Stimulated activated CD4-positive, alpha-beta T cell treated with anti-CD3 and anti-CD28 coated beads, Interleukin-2, amount 100 ng/mL, for 24 hours (primary cell): ENCODE data around the gene SLC16A12.
"Not testable (repeated sequence)": the region's sequence is repeated elsewhere in the genome, so short reads cannot be mapped to it uniquely, and the experiment has no call there.

Source experiments
- DNase-seq, 2 donors: peaks; one replicate each; pipeline ENCODE4 v3.0.0-alpha.2; 2020

SLC16A12 gene

GRCh38 chr10:89468191-89468965 lies 67.0 kb downstream of the SLC16A12 start:
- no peak for DNase-seq

GRCh38 chr10:89466599-89467035 lies 68.8 kb downstream of the SLC16A12 start:
- no peak for DNase-seq

DNA sequence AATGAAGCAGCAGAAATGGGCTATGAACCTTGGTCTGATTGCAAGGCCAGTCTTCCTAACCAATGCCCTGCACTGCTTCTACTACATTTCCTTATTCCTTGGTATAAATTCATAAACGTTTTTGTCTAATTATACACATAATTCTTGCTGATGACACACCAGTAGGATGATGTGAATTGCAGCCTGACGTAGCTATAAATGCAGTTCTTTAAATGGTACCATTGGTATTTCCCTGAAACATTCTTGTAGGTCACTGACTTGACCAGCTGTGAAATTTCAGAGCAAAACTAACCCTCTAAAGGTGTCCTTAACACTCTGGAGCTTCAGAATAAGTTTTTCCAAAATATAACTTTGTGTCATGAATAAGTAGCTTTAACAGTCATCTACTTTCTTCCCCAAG lies 70.2 kb downstream of the SLC16A12 start:
- DNase-seq, result no peak

GRCh38 chr10:89463846-89464537 lies 71.4 kb downstream of the SLC16A12 start:
- no peak for DNase-seq

DNA sequence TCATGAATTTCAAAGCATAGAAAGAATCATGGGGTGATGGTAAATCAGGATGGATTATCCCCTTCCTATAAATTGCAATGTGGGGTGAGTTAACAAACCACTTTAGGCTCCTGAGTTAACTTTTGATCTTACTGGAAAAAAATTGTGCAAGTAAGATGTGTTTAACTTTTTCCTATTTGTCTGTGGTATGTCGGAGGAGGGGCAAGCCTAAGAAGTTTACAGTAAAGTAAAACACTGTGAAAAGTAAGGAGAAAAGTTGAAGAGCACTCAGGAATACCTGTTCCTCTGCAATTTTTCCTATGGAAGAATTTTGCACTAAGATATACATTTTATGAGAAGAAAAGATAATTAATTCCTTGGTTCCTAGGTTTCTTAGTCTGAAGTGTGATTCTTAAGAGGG lies 76.6 kb downstream of the SLC16A12 start:
- DNase-seq, result no peak

DNA sequence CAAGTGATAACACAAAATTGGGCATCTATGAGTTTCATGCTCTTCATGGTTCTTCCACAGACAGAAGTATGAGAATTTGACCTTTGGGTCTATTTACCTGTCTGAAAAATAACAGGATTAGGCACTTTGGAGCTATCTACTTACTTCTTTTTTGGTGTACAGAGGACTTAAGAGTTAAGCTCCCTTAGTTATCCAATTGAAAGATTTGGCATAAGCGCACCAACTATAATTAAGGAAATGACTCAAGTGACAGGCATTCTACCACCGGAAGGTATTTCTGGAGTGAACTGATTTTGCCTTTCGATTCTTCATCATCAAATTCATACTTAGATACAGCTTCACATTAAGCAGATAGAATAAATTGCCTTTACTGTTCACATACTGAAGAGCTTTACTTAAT lies 77.1 kb downstream of the SLC16A12 start:
- DNase-seq, result no peak

- no peak for DNase-seq
Observed at GRCh38 chr10:89454561-89455347, 80.6 kb downstream of the SLC16A12 start.

- no peak for DNase-seq
Observed at GRCh38 chr10:89452193-89452592, 83.2 kb downstream of the SLC16A12 start.

GRCh38 chr10:89450901-89451300 lies 84.5 kb downstream of the SLC16A12 start:
- no peak for DNase-seq

DNA sequence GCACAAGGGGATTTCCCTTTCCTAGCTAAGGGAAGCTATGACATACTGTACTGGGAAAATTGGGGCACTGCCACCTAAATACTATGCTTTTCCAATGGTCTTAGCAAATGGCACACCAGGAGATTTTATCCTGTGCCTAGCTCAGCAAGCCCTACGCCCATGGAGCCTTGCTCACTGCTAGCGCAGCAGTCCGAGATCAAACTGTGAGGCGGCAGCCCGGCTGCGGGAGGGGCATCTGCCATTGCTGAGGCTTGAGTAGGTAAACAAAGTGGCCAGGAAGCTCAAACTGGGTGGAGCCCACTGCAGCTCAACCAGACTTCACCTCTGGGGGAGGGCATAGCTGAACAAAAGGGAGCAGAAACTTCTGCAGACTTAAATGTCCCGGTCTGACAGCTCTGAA lies 90.6 kb downstream of the SLC16A12 start:
- DNase-seq, result not testable (repeated sequence)

DNA sequence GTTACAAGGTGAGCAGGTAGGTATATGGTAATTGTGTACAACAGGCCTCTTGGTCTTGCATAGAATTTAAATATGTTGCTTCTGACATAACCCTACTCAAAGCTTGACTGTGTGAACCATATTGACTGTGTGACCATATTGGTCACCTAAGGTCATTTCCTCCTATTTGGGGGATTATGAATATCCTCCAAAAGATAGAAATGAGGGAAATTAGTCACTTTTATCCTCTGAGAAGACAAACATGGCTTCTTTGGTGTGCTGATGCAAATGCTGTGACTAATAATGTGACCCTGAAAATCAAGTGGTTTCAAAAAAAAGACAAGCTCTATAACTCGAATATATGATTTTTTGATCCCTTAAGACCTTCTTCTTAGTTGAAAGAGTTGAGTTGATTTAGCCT lies 93.1 kb downstream of the SLC16A12 start:
- DNase-seq, result no peak

DNA sequence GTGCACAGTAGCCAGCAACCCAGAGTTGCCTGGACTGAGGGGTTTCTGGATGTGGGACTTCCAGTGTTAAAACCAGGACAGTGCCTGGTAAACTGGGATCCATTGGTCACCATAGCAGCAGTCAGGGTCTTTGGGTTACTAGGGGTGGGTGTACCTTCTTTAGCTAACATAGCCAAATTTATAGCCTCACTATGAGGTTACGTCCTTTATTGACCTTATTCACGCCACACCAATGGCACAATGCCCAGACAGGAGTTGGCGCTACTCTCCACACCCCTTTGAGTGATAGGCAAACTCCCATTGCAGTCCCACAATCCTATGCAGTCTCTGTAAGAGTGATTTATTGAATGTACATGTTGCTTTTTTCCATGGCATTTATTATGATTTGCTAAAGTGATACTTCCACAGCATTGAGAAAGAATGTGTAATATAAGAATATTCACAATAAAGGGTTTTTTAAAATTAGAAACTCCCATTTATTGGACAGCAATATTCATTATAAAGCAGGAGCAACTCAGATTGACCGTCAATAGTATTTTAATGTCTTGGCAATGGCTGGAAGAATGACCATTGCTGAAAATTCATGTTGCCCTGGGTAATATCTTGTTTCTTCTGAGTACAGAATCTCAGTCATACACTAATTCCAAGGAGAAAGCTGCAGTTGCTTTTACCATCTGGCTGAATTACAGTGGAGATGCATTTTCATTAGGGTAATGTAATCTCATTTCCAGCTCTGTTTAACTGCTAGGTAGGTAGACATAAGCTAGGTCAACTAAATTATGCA lies 95.0 kb downstream of the SLC16A12 start:
- DNase-seq, result no peak

DNA sequence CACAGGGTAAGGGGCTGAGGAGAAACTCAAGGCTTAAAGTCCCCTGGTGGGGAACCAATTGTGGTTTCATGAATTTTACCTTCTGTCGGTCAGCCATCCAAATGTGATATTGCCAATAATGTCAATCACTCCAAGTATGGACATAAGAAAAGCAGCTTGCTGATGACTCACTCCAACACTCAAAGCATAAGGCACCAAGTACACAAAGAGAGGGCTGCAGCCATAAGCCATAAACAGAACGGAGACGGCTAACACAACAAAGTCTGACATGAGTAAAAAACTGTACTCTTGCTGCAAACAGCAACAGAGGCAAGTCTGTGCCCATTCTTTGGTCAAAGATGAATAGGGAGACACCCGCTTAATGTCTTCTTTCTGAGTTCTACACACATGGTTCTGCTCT lies 96.9 kb downstream of the SLC16A12 start:
- DNase-seq, result no peak

- DNase-seq, result no peak
Observed at GRCh38 chr10:89431977-89432376, 103.4 kb downstream of the SLC16A12 start.

GRCh38 chr10:89428877-89429276 lies 106.5 kb downstream of the SLC16A12 start:
- no peak for DNase-seq

- no peak for DNase-seq
Observed at GRCh38 chr10:89427629-89428028, 107.8 kb downstream of the SLC16A12 start.

DNA sequence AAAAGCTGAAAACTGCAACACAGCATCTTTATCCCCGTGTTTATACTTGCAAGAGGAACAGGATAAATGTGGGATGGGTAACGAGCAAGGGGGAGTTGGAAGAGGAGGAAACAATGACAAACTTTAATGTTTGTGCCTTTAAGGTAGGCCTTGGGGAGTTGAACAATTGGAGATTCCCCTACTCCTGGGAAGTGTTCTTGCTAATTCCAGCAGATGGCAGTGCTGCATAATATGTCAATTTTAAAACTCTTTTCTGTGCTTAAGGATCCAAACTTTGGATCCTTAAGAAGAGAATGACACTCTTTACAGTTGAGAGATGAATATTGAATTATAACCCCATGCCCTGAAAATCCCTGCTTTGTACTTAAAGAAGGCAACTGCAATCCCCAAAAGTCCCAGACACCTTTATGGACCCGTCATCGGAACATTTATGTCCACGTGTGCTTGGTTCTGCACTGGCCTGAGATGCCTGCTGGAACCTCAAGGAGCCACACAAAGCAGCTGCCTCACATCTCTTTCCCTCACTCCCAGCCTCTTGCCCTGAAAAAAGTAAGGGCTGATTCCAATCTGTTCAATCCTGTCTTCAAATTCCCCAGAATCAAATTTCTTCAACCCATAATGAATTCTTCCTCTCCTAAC lies 109.0 kb downstream of the SLC16A12 start:
- DNase-seq, result no peak

DNA sequence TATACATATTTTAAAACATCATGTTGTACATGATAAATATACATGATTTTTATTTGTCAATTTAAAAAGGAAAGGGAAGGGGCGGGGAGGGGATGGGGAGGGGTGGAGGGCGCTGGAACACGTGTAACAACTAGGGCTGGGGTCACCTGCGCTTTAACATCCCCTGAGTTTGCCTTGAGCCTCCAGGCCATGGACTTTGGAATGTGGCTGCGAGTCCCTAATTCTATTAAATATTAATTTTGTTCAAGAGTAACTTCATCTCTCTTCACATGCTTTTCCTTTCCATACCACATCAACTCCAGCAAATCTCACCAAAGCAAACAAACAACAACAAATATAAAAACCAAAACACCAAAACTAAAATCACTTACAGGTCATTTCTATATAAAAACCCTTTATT lies 110.4 kb downstream of the SLC16A12 start:
- DNase-seq, result no peak

GRCh38 chr10:89421018-89421476 lies 114.3 kb downstream of the SLC16A12 start:
- DNase-seq, result no peak

DNA sequence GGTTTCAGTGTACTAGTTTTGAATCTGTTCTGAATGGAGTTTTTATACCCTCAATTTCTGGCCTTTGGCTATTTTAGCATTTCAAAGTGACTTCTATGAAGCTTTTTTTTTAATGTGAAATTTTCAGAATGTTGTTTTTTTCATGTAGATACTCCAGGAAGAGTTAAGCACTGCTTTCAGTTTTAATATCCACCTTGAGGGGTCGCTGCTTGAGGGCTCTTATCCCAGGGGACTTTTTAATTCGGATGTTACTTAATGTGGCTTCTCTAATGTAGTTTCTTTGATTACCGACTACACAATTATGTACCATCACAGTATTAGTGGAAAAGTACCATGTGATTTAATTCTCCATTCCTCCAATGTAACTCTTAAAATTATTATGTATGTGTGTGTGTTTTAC lies 115.8 kb downstream of the SLC16A12 start:
- DNase-seq, result no peak

GRCh38 chr10:89416465-89416864 lies 118.9 kb downstream of the SLC16A12 start:
- DNase-seq, result no peak
